Measurements from ENCODE around the gene RNASEH2B. TPM values are rescaled to one million over a fixed set of nuclear protein-coding genes. Genes with fewer than 3 reads are reported as not detected.

RNASEH2B gene
- polyA plus RNA-seq, 2 of the 4 experiments (the other 2 are of a cell fraction), result 27.5 to 73.5 TPM

DNA sequence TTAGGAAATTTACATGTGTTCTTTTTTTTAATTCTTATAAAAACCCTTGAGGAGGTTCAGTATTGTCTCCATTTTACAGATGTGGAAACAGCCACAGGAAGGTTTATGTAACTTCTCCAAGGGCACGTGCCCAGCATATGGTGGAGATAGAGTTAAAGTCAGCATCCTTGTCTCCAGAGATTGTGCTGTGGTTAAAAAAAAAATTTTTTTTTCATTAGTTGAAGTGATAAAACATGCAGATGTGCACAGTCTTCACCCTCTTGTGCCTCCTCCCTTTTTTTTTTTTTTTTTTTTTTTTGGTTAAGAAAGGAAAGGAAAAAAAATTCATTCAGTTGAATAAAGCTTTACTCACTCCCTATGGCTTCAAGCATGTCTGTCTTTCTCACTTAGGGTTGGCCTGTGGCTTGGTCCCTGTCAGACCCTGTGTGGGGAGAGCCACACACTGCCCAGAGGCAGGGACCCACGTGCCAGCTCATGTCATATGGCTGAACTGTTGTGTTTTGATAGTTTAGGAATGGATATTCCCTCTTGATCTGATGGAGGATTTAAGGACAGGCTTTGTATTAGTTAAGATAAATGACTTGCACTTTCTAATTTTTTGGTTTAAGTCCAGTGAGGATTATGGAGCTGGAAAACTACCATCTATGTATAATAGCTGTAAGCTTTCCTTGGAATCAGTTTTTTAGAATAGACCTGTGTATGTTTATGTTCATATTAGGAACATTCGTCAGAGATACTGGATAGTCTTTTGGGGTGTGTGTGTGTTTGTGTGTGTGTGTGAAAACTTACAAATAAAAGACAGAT is 19.3 kb downstream of the RNASEH2B start:
- ATAC-seq (no peak), DNase-seq (ENCODE audit: low read depth in 1 of 2, low spot score in 1 of 2) (no peak), FAIRE-seq (no peak)
- whole genome bisulfite sequencing (ENCODE audit: missing lambda C conversion rate), result 92% methylated on average over 3 of the region's 3 CpGs
- ChIA-PET CTCF (no interaction called here), POLR2A (no interaction called here)
- no peak for TF ChIP-seq NPAS2 (CRISPR knock-in tag; IDR thresholded peaks at IDR 0.05; ENCODE audit: borderline replicate concordance)
- TF ChIP-seq, protein P1, sequence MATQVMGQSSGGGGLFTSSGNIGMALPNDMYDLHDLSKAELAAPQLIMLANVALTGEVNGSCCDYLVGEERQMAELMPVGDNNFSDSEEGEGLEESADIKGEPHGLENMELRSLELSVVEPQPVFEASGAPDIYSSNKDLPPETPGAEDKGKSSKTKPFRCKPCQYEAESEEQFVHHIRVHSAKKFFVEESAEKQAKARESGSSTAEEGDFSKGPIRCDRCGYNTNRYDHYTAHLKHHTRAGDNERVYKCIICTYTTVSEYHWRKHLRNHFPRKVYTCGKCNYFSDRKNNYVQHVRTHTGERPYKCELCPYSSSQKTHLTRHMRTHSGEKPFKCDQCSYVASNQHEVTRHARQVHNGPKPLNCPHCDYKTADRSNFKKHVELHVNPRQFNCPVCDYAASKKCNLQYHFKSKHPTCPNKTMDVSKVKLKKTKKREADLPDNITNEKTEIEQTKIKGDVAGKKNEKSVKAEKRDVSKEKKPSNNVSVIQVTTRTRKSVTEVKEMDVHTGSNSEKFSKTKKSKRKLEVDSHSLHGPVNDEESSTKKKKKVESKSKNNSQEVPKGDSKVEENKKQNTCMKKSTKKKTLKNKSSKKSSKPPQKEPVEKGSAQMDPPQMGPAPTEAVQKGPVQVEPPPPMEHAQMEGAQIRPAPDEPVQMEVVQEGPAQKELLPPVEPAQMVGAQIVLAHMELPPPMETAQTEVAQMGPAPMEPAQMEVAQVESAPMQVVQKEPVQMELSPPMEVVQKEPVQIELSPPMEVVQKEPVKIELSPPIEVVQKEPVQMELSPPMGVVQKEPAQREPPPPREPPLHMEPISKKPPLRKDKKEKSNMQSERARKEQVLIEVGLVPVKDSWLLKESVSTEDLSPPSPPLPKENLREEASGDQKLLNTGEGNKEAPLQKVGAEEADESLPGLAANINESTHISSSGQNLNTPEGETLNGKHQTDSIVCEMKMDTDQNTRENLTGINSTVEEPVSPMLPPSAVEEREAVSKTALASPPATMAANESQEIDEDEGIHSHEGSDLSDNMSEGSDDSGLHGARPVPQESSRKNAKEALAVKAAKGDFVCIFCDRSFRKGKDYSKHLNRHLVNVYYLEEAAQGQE (IDR thresholded peaks at IDR 0.05), result no peak
- TF ChIP-seq FOXS1 (CRISPR knock-in tag; IDR thresholded peaks at IDR 0.05), result no peak
- TF ChIP-seq MAZ (IDR thresholded peaks at IDR 0.05; ENCODE audit: borderline replicate concordance, low read depth, low read length), result no peak
- TF ChIP-seq, protein P2, sequence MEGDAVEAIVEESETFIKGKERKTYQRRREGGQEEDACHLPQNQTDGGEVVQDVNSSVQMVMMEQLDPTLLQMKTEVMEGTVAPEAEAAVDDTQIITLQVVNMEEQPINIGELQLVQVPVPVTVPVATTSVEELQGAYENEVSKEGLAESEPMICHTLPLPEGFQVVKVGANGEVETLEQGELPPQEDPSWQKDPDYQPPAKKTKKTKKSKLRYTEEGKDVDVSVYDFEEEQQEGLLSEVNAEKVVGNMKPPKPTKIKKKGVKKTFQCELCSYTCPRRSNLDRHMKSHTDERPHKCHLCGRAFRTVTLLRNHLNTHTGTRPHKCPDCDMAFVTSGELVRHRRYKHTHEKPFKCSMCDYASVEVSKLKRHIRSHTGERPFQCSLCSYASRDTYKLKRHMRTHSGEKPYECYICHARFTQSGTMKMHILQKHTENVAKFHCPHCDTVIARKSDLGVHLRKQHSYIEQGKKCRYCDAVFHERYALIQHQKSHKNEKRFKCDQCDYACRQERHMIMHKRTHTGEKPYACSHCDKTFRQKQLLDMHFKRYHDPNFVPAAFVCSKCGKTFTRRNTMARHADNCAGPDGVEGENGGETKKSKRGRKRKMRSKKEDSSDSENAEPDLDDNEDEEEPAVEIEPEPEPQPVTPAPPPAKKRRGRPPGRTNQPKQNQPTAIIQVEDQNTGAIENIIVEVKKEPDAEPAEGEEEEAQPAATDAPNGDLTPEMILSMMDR (IDR thresholded peaks at IDR 0.05), result no peak
- TF ChIP-seq NR3C1 (IDR thresholded peaks at IDR 0.05), result no peak
- TF ChIP-seq, protein P3, sequence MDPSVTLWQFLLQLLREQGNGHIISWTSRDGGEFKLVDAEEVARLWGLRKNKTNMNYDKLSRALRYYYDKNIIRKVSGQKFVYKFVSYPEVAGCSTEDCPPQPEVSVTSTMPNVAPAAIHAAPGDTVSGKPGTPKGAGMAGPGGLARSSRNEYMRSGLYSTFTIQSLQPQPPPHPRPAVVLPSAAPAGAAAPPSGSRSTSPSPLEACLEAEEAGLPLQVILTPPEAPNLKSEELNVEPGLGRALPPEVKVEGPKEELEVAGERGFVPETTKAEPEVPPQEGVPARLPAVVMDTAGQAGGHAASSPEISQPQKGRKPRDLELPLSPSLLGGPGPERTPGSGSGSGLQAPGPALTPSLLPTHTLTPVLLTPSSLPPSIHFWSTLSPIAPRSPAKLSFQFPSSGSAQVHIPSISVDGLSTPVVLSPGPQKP (IDR thresholded peaks at IDR 0.05; ENCODE audit: low read depth, low read length), result no peak
- TF ChIP-seq RNF2 (IDR thresholded peaks at IDR 0.05; ENCODE audit: borderline replicate concordance, low read depth), result no peak
- TF ChIP-seq, protein P4, sequence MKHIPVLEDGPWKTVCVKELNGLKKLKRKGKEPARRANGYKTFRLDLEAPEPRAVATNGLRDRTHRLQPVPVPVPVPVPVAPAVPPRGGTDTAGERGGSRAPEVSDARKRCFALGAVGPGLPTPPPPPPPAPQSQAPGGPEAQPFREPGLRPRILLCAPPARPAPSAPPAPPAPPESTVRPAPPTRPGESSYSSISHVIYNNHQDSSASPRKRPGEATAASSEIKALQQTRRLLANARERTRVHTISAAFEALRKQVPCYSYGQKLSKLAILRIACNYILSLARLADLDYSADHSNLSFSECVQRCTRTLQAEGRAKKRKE (CRISPR knock-in tag; IDR thresholded peaks at IDR 0.05; ENCODE audit: low read depth), result no peak
- no peak for TF ChIP-seq PHF8 (IDR thresholded peaks at IDR 0.05; ENCODE audit: borderline replicate concordance, low read depth)
- no peak for TF ChIP-seq EHMT2 (IDR thresholded peaks at IDR 0.05; ENCODE audit: low read depth)
- no peak for TF ChIP-seq ZNF302 (CRISPR knock-in tag; IDR thresholded peaks at IDR 0.05)
- no peak overlapping the region for H3K4me2 ChIP-seq
- peaks cover 9% of the 10 kb centered on the region; the same call in 2 of the 3 replicates for H3K9me3 ChIP-seq
- H3K4me1 ChIP-seq, result no peaks in the 10 kb centered on the region
- no peak overlapping the region for H3K27ac ChIP-seq
- no peak overlapping the region for H3K4me3 ChIP-seq

DNA sequence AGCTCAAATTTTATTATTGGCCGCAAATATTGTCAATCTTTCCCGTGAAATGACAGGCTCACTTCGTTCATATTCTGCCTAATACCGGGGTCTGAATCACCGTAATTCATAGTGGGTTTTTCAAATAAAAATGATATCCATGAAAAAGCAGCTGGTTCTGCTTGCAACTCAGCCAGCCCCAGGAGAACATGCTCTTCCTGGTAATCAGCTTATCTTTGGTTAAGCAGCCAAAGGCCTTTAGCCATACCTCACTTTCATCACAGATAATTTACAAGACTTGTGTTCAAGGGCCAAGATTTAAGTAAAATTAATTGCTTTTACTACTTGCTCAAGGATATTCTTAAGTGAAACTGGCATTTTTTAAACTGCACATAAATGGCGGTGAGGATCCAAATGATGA is 22.5 kb downstream of the RNASEH2B start:
- Histone ChIP-seq H3K9me3 (no peaks in the 10 kb centered on the region), H3K4me1 (no peaks in the 10 kb centered on the region), H3K4me2 (no peak overlapping the region), H3K27ac (no peak overlapping the region), H3K4me3 (no peak overlapping the region)
- ChIA-PET POLR2A (no interaction called here), CTCF (interaction anchor here (0.5 to 2.8 kb wide), 3 partner anchors 20 to 999 kb away, joined by 3 to 8 read pairs (median 4); no protein-coding TSS in a partner anchor)
- ATAC-seq (no peak), DNase-seq (ENCODE audit: low read depth in 1 of 2, low spot score in 1 of 2) (no peak), FAIRE-seq (no peak)
- TF ChIP-seq JUN (IDR thresholded peaks at IDR 0.05) (no peak), NFE2L2 (conservative IDR thresholded peaks at IDR 0.05; ENCODE audit: low read length) (no peak), SMC3 (IDR thresholded peaks at IDR 0.05) (no peak), FOSL2 (IDR thresholded peaks at IDR 0.05) (no peak), FOSL2 (CRISPR knock-in tag; IDR thresholded peaks at IDR 0.05) (no peak), RAD21 (conservative IDR thresholded peaks at IDR 0.05 in 1 of 2, IDR thresholded peaks at IDR 0.05 in 1 of 2) (no peak), ZSCAN20 (CRISPR knock-in tag; IDR thresholded peaks at IDR 0.05) (no peak)
- TF ChIP-seq, protein P4 (CRISPR knock-in tag; IDR thresholded peaks at IDR 0.05; ENCODE audit: low read depth), result no peak
- TF ChIP-seq, protein P3 (IDR thresholded peaks at IDR 0.05; ENCODE audit: low read depth, low read length), result no peak
- 96% methylated on average over 6 of the region's 6 CpGs for WGBS (ENCODE audit: missing lambda C conversion rate)
